NCI-H82 (cell line): Measurements from ENCODE around the gene CDH13.

Source experiments
- DNase-seq: peaks from one replicate; lab custom pipeline; 2025; lab: John Stamatoyannopoulos, UW

Gene CDH13

DNA sequence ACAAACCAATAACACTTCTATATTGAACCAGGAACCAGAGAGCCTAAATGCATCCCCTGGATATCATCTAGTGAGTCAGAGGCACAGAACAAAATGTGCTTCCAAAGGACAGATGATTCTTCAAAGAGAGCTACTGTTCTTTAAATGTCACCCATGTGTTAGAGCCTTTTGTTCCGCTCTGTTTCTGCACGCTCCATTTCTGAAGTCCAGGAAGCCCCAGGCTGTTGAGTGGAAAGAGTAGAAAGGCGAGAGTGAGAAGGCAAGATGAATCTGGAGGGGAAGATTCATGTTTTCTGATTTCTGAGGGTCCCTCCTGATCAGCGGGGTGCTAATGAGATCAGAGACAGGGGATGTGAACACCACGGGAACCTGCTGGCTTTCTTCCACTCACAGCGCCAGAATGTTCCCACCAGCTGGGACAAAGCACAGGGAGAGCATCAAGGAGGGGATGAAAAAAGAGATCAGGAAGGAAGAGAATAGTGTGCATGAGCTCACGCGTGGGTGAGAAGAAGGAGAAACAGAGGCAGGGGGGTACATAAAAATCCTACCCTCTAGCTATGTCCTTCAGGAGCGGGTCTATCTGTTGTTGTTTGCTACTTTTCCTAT lies 621.1 kb downstream of the CDH13 start:
- no peak for DNase-seq

DNA sequence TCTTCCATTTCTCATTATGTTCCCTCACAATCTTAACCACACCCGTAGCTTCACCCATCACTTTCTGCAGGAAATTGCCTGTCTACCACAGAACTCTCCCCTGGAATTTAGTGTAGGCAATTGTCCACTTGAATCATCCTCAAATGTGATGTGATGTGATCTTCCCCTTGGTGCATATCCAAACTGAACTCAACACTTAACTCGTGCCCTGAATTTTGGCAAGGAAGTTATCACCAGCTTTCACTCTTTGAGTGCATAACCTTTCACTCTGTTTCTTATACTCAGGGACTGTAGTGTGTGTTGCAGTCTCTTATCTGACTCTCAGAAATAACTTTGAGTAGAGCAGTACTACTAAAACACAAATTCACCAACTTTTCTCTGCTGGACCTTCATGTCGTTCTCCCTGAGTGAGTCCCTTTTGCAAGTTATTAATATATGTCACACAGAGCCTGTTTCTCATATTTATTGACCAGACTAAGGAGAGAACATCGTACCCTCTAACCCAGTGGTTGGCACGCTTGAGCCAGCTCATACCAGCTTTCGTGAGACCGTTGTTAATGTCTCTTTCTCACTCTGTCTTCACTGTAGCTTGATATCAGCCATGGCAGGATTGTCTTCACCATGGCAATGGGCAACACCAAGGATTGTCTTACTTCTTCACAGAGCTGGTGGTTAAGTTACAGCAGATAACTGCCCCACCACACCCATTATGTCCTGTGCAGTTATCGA lies 622.1 kb downstream of the CDH13 start:
- no peak for DNase-seq

DNA sequence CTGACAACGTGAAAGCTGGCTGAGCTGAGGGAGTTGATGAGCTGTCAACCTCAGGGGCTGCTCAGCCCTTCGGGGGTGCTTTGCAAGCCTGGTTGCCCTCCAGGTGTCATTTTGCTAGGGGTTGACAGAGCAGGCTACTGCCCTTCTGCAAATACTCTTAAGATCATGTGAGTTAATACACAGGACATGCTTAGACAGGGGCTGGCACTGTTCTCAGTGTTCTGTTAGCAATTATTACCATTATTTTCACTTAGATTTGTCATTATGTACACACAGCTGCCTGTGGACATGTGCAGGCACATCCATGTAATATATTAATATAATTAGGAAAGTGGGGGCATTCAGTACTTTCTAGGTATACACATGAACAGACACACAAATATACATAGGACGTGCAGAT lies 626.8 kb downstream of the CDH13 start:
- DNase-seq, result no peak

DNA sequence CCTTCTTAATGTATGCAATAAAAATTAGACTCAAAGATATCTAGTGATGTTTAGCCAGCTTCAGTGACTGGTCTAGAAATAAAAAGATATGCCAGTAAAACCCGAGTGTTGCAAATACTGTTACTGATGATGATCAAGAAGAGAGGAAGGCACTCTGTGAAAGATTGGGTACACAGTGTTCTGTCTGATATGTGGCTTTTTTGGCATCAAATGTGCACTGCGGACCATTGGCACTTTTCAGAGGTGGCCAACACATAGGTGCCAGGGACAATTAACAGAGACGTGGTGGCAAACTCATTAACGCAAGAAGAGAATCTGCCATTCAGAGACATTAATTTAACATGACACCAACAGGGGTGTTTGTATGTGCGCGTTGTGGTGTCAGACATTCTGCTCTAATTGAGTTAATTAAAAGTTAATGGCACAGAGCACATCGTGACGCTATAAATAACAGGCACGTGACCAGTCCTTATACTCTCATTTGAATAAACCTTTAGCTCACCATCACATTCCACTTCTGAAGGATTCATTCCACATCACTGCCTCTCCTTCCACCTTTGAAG lies 631.7 kb downstream of the CDH13 start:
- DNase-seq, result no peak

DNA sequence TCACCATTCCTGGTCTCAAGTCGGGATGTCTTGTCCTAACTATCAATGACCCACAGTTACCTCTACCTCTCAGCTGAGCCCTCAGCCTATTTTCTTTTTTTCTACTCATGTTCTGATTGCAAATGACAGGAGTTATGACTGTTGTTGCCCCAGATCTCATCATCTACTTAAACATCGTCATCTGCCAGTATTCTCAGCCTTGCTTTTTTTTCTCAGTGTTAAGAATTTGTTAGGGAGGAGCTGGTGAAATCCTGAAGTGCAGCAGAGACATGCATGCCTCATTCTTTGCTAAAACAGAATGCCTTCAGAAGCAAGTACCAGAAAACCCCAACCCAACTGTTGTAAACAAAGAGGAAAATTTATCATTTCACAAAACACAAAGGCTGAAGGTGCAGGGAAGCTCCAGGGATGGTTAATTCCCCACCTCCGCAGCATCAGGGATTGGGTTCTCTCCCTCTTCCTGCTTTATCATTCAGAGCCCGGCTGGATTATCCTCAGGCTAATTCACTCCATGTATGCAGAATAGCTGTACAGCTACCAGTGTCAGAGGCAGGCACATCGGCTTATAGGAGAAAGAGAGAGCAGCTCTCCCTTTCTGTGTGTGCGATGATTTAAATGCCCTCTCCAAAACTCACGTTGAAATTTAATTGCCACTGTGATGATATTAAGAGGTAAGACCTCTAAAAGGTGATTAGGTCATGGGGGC lies 640.2 kb downstream of the CDH13 start:
- DNase-seq, result peak; percentile 57

DNA sequence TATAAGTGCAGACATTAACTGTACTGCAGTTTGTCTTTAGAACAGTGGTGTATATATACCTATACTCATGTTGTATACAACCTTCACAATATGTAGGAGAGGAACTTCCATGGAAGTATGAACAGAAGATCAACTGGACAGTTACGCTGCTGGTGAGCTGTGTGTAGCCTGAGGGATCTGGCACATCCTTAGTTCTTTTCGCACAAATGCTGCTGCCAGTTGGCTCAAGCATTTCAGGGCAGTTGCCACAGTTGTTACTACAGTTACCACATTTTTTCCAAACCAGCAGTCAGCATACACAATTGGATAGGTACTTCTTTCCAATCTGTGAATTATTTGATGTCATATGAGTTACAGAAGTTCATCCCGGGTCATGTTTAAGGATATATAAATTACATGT lies 641.4 kb downstream of the CDH13 start:
- no peak for DNase-seq

DNA sequence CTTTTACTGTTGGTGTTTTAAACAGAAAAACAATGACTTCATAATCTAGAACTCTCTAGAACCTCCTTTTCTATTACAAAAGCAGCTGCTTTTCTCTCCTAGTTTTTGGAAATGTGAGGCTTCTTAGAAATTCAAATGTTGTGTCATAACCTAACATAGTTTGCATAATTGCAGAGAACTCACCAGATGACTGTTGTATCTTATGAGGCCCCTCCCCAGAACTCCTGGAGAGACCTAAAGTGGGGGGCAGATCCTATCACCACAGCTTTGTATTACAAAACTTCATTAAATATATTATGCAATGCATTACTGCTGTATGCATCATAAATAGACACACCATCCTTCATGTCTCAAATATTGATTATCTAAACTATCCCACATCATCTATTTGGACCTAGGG lies 642.3 kb downstream of the CDH13 start:
- no peak for DNase-seq

DNA sequence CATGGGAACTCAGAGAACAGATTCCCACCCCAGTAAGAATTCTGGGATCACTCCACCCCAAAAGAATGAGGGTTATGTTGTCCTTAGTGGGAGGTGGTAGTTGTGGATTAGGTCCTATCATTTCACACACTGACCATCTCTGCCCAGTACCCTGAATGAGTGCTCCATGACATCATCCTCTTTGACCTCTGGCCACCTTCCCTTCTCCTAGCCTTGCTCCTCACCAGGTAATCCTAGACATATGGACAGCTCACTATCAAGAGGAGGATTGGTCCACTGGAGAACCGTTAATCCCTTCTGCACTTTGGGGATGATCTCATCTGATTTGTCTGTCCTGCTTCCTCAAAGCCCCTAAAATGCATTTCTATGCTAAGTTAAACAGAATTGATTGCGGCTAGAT lies 642.8 kb downstream of the CDH13 start:
- DNase-seq, result peak; percentile 61

DNA sequence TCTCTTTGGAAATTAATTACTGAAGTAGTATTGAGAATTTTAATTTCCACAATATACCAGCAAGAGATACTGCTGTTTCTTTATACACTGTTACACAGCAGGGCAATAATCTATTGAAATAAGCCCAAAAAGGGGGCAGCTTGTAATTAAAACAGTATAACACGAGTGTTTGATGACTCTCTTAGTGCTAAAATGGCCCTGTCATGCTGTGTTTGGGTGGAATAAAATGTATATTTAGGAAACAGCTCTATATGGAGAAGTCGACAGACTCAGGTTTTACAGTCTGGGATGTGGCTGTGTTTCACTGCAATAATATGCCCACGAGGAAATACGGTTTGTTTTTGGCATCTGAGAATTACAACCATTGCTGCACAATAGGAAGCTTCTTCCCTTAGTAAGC lies 643.3 kb downstream of the CDH13 start:
- no peak for DNase-seq

DNA sequence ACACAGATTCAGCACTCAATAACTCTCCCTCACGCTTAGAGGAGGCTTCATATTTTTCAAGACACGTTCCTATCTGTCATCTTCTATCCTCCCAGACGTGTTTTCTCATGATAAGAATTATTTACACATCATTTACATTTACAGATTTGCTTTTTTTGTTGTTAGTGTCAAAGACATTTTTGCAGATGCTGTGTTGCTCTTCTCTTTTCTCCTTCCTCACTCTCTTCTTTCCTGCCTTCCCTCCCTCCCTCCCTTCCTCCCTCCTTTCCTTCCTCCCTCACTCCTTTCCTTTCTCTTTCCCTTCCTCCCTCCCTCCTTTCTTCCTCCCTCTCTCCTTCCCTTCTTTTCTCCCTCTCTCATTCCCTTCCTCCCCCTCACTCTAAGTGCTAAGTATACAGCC lies 643.9 kb downstream of the CDH13 start:
- no peak for DNase-seq

DNA sequence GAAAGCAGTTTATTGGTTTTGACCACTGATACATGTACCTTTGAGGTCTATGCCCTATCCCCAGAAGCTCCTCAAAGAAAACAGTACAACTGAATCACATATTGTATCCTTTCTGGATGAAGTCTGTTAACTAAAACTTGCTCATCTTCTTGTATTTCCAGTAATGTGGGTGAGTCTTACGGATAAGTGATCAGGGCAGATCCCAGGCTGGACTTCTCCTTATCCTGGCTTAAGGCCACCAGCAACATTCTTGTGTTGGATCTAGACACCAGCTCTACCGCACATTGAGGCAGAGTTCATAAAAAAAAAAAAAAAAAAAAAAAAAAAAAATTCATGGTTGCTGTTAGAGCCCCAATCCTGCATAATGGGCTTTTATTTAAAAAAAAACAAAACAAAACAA lies 644.4 kb downstream of the CDH13 start:
- DNase-seq, result no peak

DNA sequence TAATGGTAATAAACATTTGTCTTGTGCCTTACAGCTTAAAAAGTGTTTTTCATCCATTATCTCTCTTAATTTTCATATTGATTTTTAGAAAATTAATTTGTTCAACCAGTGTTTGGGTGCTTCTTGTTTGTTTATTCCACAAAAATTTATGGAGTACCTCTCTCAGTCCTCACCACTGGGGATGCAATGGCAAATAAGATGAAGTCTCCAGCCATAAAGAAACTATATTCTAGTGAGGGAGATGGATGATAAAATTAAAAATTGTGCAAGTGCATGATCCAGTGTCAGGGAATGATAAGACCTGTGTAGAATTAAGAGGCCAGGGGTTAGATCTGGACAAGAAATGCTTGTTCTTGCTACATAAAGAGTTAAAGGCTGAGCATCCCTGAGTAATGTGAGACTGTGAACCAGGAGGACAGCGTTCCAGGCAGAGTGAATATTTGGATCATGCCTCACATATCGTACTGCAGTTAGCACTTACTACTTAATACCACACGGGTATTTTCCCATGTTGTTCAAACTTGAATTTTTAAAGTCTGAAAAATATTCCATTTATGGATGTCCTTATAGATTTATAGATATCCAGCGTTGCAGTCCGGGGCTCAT lies 645.3 kb downstream of the CDH13 start:
- DNase-seq, result no peak

DNA sequence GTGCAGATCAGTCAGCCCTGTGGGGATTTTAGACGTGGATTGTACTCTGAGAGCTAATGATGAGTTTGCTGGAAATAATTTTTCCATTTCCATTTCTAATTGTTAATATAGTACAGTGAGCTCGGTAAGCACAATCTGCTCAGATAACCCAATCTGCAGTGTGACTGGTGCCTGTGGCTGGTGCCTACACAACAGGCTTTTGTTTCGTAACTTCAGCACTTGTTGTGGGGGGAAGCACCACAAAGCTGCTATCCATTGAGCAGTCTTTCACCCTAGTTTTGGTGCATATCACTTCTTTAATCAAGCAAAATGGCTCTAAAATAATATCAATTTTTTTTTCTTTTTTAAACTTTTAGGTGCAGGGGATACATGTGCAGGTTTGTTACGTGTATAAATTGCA lies 646.1 kb downstream of the CDH13 start:
- DNase-seq, result no peak

DNA sequence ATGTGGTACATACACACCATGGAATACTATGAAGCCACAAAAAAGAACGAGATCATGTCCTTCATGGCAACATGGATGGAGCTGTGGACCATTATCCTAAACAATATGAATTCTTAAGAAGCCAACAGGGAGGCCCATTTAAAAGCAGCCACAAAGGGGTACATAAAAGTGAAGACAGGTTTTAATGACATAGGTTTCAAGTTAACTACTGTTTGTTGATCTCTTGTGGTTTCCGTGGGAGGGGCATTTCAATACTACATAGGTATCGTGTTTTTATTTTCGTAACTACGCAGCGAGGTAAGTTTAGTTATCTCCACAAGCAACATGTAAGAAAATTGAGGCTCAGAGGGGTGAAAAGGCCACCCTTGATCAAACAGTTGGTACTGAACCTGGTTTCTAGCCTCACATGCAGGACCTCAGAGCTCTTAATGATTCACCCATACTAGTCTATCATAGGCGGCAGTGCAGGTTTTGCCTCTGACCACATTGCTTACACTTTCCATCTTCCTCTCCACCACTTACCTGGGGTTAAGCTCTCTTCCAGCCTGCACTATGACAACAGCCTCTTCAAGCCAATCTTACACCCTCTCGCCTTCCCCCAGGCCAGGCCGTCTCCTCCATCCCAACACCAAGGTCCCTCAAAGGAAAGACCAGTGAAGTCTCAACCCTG lies 646.9 kb downstream of the CDH13 start:
- no peak for DNase-seq

DNA sequence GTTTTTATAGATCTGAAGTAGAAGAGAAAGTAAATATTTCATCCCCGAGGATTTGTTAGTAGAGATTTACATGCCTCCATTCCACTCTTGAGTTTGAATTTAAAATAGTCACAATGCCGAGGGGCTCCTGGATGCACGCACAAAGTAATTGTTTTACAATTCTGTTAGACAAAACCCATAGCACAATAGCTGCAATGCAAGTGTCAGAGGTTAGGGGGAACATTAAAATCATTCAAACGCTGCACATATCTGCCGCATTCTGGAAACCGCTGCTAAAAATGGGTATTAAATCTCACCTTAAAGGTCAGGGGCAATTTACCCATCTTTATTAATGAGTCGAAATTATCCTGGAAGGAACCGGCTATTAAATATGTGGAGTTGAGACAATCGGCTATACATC lies 652.5 kb downstream of the CDH13 start:
- DNase-seq, result no peak

DNA sequence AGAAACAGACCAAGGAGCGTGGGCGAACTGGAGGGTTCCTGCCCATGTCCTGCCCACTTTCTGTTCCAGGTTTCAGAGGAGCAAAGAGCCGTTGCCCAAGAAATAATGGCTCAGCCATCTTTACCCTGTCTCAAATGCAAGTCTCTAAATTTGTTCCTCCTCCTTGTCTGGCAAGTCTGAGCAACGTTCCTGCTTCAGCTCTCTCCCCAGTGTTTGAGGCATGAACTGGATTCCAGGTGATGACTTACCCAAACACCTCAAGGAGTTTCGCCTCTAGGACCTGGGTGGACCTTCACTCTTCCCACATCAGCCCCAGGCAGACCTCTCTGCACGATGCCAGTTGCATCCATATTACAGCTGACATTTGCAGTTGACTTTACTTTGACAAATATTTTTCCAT lies 659.2 kb downstream of the CDH13 start:
- no peak for DNase-seq

DNA sequence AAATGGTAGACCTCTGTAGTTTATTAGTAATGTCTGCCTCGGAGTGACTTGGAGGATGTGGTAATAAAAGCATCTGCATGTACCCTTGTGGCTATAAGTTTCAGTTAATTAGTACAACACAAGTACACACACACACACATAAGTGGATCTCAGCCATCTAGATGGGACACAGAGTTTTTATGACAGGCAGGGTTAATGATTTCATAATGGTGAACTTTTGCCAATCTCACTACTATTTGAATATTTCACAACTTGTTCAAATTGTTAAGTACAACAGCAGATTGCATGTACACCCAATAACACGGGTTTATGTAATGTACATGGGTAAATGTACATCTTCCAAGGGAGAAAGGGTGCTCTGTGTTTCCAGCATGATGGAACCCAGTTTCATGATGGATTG lies 669.7 kb downstream of the CDH13 start:
- no peak for DNase-seq

DNA sequence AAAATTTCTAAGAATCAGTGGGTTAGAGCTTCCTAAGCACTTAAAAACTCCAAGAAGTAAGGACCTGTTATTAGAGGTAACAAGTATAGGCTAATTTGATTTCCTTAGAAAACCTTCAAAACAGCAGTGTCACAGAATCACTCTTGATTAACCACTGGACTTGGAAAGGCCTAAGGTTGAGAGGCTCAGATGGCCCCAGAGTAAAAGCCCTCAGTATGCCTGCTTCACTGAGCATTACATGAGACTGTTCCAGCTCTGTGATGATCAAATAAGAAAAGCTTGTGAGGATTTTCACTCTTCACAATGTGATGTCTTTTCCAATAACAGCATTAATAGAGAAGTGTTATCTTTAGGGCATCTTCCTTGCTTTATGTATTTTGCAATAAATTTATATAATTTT lies 671.8 kb downstream of the CDH13 start:
- DNase-seq, result no peak

DNA sequence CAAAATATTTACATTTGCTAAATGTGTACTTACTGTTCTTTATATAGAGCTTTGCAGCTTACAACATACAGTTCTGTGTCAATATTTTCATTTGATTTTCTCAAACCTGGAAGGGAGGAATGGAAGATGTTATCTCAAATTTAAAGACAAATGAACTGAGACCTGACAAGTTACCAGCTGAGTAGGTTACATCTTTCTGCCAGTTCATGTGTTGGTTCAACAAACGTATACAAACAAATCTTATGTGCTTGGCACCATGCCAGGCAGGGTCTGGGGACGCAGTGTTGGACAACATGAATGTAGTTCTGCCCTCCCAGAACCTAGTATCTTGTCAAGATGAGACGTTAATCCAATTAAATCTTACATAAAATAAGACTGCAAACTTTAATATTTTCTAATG lies 673.6 kb downstream of the CDH13 start:
- DNase-seq, result peak; percentile 52

DNA sequence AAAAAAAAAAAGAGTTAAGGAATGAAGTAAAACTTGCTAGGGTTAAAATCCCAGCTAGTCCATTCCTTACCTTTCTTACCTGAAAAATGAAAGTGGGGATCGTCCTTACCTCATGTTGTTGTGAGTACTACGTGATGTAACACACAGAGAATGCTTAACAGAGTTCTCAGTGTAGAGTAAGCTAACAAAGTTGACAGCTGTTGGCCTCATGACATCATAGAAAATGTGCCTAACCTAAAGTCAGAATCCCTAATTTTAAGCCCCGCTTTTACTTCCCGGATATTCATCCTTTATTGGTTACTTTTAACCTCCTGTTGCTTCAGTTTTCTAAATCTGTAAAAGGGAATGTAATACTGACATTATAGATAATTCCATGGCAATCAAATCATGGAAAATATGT lies 675.2 kb downstream of the CDH13 start:
- DNase-seq, result peak; percentile 1

DNA sequence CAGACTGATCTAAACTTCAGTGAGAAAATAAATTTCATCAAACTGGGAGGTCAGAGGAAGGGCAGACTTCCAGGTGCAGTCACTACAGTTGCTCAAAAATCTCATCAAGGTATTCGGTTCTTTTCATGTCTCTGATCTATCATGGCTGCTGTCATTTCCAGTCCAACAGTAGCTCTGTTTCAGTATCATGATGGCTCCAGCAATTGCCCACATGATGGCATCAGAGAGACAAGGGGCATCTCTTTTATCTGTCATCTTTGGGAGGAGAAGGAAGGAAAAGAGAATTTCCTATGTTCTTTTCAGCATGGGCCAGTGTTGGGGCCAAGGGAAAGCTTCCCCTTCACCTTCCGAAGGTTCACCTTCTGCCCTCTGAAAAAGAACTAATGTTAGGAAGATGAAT lies 676.1 kb downstream of the CDH13 start:
- no peak for DNase-seq

DNA sequence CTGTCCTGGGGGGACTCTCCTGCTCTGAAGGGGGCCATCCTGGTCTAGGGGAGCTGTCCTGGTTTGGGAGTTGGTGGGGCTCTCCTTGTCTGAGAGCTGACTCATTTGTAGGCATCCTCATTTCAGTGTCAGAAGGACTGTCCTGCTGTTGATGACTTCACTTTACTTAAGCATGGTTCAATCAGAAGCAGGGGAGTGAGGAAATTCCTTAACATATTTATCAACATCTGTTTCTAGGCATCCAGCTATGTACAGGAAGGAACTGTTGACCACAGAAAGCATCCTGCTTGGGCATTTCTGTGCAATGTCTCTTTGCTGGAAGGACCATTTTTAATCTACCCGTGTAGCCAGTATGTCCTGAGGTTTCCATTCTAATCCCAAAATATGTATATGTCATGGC lies 678.3 kb downstream of the CDH13 start:
- DNase-seq, result no peak
